Loucy (cell line): Measurements from ENCODE around the gene CCDC138.

Source experiments
- H2AFZ ChIP-seq: fragments of 200-600 bp; sonication (generic); 2 replicates; pipeline ENCODE4 v1.6.0; 2016; ENCODE audit warnings: antibody characterized with exemption, mild to moderate bottlenecking, low read length, moderate library complexity
- H3F3A ChIP-seq: fragments of 200-600 bp; 2 replicates; pipeline ENCODE4 v1.6.0; 2016; ENCODE audit warnings: antibody characterized with exemption, low read depth, mild to moderate bottlenecking
- H3K27me3 ChIP-seq: fragments of 200-600 bp; sonication (generic); 2 replicates; pipeline ENCODE4 v1.6.1; 2014; ENCODE audit warnings: low read length, mild to moderate bottlenecking; ENCODE audit not compliant: insufficient read depth, poor library complexity, severe bottlenecking
- H3K36me3 ChIP-seq: fragments of 200-600 bp; sonication (generic); 2 replicates; pipeline ENCODE4 v1.6.1; 2016; ENCODE audit warnings: low read length; ENCODE audit not compliant: insufficient read depth
- H3K4me1 ChIP-seq: fragments of 200-600 bp; sonication (generic); 2 replicates; pipeline ENCODE4 v1.5.1; 2014; ENCODE audit warnings: low read length, mild to moderate bottlenecking; ENCODE audit not compliant: insufficient read depth, poor library complexity, severe bottlenecking
- H3K4me2 ChIP-seq: fragments of 200-600 bp; sonication (generic); 2 replicates; pipeline ENCODE4 v1.6.0; 2014; ENCODE audit warnings: antibody characterized with exemption, low read length, low read depth, mild to moderate bottlenecking; ENCODE audit not compliant: poor library complexity, severe bottlenecking
- H3K4me3 ChIP-seq: fragments of 200-600 bp; sonication (generic); 2 replicates; pipeline ENCODE4 v1.5.1; 2014; ENCODE audit warnings: low read length, mild to moderate bottlenecking, mixed read lengths; ENCODE audit not compliant: poor library complexity, severe bottlenecking
- H3K79me2 ChIP-seq: fragments of 200-600 bp; sonication (generic); 2 replicates; pipeline ENCODE4 v1.6.1; 2014; ENCODE audit warnings: low read length; ENCODE audit not compliant: insufficient read depth
- H3K9ac ChIP-seq: fragments of 200-600 bp; sonication (generic); 2 replicates; pipeline ENCODE4 v1.6.0; 2014; ENCODE audit warnings: mild to moderate bottlenecking, low read depth, low read length, moderate library complexity; ENCODE audit not compliant: poor library complexity, severe bottlenecking
- H3K9me2 ChIP-seq: fragments of 200-600 bp; sonication (generic); replicated peaks from 2 replicates; pipeline ENCODE4 v1.6.1; 2016; ENCODE audit warnings: low read depth, low read length, mixed read lengths
- H3K9me3 ChIP-seq: fragments of 200-600 bp; sonication (generic); 2 replicates; pipeline ENCODE4 v1.6.1; 2014; ENCODE audit warnings: mild to moderate bottlenecking, antibody characterized with exemption, low read length, low read depth; ENCODE audit not compliant: insufficient read depth
- H4K20me1 ChIP-seq: fragments of 200-600 bp; sonication (generic); 2 replicates; pipeline ENCODE4 v1.6.0; 2014; ENCODE audit warnings: antibody characterized with exemption, low read length, mild to moderate bottlenecking; ENCODE audit not compliant: insufficient read depth, poor library complexity, severe bottlenecking
- CTCF ChIP-seq: fragments of 200-600 bp; sonication (generic); conservative IDR thresholded peaks from 2 replicates; pipeline ENCODE4 v1.5.1; 2014; ENCODE audit warnings: mild to moderate bottlenecking, antibody characterized with exemption, low read length
- EZH2phosphoT487 ChIP-seq: fragments of 200-600 bp; IDR thresholded peaks from 2 replicates; pipeline ENCODE4 v1.6.1; 2018; ENCODE audit warnings: antibody characterized with exemption, mild to moderate bottlenecking, moderate library complexity, borderline replicate concordance

CCDC138 gene

GRCh38 chr2:108904680-108905079, 118.1 kb downstream of the CCDC138 start:
- Histone ChIP-seq H3K9me3 (no peaks in the 10 kb centered on the region), H3K4me2 (no peak overlapping the region), H3K4me1 (peaks cover 5% of the 10 kb centered on the region), H2AFZ (no peak overlapping the region), H3K36me3 (no peaks in the 10 kb centered on the region), H3F3A (no peaks in the 10 kb centered on the region), H3K9me2 (no peaks in the 10 kb centered on the region), H3K27me3 (no peaks in the 10 kb centered on the region), H4K20me1 (no peaks in the 10 kb centered on the region), H3K9ac (no peak overlapping the region), H3K79me2 (no peaks in the 10 kb centered on the region), H3K4me3 (no peak overlapping the region)
- TF ChIP-seq EZH2phosphoT487: no peak
- TF ChIP-seq CTCF: no peak

DNA sequence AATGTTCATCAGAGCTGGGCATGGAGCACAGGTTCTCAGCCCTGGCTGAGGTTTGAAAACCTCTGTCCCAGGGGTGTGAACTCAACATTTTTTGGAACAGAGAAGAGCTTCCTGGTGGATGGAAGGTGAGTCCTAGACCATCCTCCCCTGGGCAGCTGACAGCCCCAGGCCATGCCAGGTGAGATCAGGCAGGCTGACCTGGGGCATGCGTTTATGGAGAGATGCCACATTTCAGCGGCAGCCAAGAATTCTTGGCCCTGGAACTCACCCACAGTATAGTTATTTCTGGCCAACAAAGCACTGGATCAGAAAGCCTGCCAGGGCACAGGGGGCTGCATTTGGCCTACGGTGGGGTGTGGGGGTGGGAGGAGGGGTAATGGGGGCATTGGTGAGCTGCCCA, 118.6 kb downstream of the CCDC138 start:
- Histone ChIP-seq H3K9me2 (no peaks in the 10 kb centered on the region), H3K36me3 (no peaks in the 10 kb centered on the region), H3K9me3 (no peaks in the 10 kb centered on the region)

DNA sequence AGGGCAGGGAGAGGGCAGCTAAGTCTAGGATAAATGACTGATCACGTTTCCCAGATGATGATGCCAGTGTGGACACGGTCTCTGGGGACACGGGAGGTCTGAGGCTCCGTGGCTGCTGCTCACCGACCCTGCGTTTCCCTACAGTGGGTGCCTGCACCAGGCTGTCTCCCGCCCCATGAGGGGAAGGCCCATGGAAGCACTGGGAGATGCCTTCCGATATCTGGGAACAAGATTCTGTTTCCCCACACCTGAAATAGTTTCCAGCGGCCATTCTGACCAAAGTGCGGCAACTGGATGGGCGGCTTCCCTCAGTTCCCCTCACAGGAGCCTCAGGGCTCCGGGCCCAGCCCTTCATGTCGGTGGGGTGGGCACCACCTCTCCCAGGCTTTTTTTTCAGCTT, 119.3 kb downstream of the CCDC138 start:
- no peaks in the 10 kb centered on the region for H3K27me3 ChIP-seq

More for the DNA sequence above, 118.6 kb downstream of the CCDC138 start:
- Histone ChIP-seq H3K27me3 (no peaks in the 10 kb centered on the region), H3K79me2 (no peaks in the 10 kb centered on the region), H3F3A (no peaks in the 10 kb centered on the region), H3K4me3 (no peak overlapping the region), H3K4me2 (no peak overlapping the region), H4K20me1 (no peaks in the 10 kb centered on the region), H2AFZ (no peak overlapping the region), H3K9ac (no peak overlapping the region), H3K4me1 (peaks cover 5% of the 10 kb centered on the region)
- TF ChIP-seq CTCF (no peak), EZH2phosphoT487 (no peak)

More for the DNA sequence above, 119.3 kb downstream of the CCDC138 start:
- Histone ChIP-seq H3K9me2 (no peaks in the 10 kb centered on the region), H3K4me2 (no peak overlapping the region), H4K20me1 (no peaks in the 10 kb centered on the region), H3K4me3 (no peak overlapping the region), H2AFZ (no peak overlapping the region), H3K79me2 (no peaks in the 10 kb centered on the region), H3K4me1 (peaks cover 5% of the 10 kb centered on the region), H3K36me3 (no peaks in the 10 kb centered on the region), H3F3A (no peaks in the 10 kb centered on the region), H3K9me3 (no peaks in the 10 kb centered on the region), H3K9ac (no peak overlapping the region)
- TF ChIP-seq EZH2phosphoT487: no peak
- TF ChIP-seq CTCF: no peak
